A549 treated with ZK216348 at 1 μM for 4 hours (cell line): Measurements from ENCODE around the gene PTGER4. TPM values are rescaled to one million over a fixed set of nuclear protein-coding genes. Genes with fewer than 3 reads are reported as not detected.

ENCODE experiments used
- total RNA-seq: library from RNA; stranded (reverse); fragments of 200-300 nt; extraction: Qiagen RNA extraction; gene quantifications from 5 replicates; pipeline ENCODE4 v1.2.3, GENCODE V29; 2022; ENCODE audit warnings: low read depth

PTGER4 gene
- 2.5 to 3.3 TPM (median 2.9 TPM) in 5 replicates for total RNA-seq

DNA sequence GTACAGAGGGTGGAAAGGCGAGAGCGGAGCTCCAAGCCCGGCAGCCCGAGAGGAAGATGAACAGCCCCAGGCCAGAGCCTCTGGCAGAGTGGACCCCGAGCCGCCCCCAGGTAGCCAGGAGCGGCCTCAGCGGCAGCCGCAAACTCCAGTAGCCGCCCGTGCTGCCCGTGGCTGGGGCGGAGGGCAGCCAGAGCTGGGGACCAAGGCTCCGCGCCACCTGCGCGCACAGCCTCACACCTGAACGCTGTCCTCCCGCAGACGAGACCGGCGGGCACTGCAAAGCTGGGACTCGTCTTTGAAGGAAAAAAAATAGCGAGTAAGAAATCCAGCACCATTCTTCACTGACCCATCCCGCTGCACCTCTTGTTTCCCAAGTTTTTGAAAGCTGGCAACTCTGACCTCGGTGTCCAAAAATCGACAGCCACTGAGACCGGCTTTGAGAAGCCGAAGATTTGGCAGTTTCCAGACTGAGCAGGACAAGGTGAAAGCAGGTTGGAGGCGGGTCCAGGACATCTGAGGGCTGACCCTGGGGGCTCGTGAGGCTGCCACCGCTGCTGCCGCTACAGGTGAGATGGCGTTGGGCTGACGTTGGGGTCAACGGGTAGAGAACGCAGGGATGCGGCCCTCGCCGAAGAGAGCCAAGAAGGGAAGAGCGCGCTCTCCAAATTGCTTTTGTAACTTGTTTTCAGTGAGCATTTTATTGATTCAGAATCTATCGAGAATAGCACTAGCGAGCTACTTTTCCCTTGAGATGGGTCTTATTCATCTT, at the start of gene PTGER4:
PTGER4 (plus strand) TSS at position 3 of the 769 bp plus-strand sequence. CDS start 1,079 bp downstream, outside the sequence.

Other genes with a start within 250 kb of the PTGER4 start
- gene TTC33, start 76.0 kb downstream of the PTGER4 start, total RNA-seq: 9.4 to 16.6 TPM (median 11.3 TPM) in 5 replicates
- 30.6 to 59.0 TPM (median 43.2 TPM) in 5 replicates for gene PRKAA1, start 118.5 kb downstream of the PTGER4 start, total RNA-seq
- gene RPL37, start 155.3 kb downstream of the PTGER4 start, total RNA-seq: 2,536 to 3,435 TPM (median 2,733 TPM) in 5 replicates
- 3.2 to 4.2 TPM (median 3.7 TPM) in 5 replicates for gene CARD6, start 161.5 kb downstream of the PTGER4 start, total RNA-seq
- not detected in 5 replicates for gene C7, start 229.6 kb downstream of the PTGER4 start, total RNA-seq